ENCODE data around the gene ROBO2.

The ROBO2 gene

DNA sequence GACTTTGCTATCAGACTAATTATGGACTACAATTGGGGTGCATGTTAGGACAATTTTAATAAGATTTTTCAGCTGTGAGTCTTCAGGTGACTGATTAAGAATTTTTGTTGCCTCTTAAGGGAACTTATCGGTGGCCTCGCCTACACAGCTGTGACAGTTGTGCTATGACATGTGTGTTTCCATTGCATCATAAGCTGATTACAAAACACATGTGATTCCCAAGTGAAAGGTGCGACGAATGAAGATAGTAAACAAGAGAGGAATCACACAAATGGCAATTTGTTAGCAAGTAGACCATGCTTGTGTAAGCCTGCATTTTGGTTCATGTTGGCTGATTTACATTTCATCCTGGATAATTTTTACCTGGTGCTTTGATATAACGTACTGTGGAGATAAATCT is 8.3 kb downstream of the ROBO2 start:
- no peak overlapping the region for H3K27ac ChIP-seq
- no peak for DNase-seq (ENCODE audit: low spot score)
- TF ChIP-seq, protein P1, sequence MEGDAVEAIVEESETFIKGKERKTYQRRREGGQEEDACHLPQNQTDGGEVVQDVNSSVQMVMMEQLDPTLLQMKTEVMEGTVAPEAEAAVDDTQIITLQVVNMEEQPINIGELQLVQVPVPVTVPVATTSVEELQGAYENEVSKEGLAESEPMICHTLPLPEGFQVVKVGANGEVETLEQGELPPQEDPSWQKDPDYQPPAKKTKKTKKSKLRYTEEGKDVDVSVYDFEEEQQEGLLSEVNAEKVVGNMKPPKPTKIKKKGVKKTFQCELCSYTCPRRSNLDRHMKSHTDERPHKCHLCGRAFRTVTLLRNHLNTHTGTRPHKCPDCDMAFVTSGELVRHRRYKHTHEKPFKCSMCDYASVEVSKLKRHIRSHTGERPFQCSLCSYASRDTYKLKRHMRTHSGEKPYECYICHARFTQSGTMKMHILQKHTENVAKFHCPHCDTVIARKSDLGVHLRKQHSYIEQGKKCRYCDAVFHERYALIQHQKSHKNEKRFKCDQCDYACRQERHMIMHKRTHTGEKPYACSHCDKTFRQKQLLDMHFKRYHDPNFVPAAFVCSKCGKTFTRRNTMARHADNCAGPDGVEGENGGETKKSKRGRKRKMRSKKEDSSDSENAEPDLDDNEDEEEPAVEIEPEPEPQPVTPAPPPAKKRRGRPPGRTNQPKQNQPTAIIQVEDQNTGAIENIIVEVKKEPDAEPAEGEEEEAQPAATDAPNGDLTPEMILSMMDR (conservative IDR thresholded peaks at IDR 0.05; ENCODE audit: low read depth) = no peak
- ChIA-PET POLR2A (ENCODE audit: low non-redundant PET) (no interaction called here), CTCF (no interaction called here)

DNA sequence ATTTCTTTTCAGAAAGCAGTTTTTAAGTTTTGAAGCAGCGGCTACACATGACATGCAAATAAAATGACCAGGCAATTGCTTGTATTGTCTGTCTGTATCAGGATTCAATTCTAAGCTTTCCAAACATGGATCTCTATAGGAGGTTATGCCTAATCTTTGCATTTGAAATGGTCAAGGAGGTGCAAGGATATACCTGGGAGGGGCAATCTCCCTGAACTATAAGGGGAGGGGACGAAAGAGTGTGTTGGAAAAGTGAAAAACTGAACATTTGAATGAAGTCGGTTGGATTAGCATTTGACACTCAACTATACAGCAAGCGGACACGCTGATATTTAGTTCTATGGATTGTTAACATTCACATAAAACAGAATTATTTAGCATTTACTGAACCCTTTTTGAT is 11.7 kb downstream of the ROBO2 start:
- H3K27ac ChIP-seq = no peak overlapping the region
- TF ChIP-seq, protein P1 (conservative IDR thresholded peaks at IDR 0.05; ENCODE audit: low read depth) = no peak
- ChIA-PET POLR2A (ENCODE audit: low non-redundant PET) (no interaction called here), CTCF (no interaction called here)
- no peak for DNase-seq (ENCODE audit: low spot score)

DNA sequence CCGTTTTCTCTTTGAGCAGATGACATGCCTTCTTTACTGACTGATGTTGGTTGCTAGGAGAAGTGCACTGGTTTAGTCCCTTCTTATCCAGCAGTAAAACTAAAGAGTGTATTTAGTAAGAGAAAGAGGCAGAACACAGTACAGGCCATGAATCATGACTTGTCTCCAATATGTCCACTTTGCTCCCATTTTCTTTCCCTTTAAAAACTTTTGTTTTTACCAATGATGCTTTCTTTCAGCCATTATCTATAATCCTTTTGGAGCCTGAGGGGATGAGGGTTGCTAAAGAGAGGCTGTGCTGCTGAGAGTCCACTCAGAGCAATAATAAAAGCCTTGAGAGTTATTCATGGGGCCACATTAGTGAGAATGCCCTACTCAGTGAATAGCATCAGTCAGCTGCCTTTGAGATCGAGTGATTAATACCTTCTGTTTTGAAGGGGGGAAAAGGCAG is 12.2 kb downstream of the ROBO2 start:
- no peak for DNase-seq (ENCODE audit: low spot score)
- ChIA-PET CTCF (no interaction called here), POLR2A (ENCODE audit: low non-redundant PET) (no interaction called here)
- H3K27ac ChIP-seq = no peak overlapping the region
- TF ChIP-seq, protein P1 (conservative IDR thresholded peaks at IDR 0.05; ENCODE audit: low read depth) = no peak

DNA sequence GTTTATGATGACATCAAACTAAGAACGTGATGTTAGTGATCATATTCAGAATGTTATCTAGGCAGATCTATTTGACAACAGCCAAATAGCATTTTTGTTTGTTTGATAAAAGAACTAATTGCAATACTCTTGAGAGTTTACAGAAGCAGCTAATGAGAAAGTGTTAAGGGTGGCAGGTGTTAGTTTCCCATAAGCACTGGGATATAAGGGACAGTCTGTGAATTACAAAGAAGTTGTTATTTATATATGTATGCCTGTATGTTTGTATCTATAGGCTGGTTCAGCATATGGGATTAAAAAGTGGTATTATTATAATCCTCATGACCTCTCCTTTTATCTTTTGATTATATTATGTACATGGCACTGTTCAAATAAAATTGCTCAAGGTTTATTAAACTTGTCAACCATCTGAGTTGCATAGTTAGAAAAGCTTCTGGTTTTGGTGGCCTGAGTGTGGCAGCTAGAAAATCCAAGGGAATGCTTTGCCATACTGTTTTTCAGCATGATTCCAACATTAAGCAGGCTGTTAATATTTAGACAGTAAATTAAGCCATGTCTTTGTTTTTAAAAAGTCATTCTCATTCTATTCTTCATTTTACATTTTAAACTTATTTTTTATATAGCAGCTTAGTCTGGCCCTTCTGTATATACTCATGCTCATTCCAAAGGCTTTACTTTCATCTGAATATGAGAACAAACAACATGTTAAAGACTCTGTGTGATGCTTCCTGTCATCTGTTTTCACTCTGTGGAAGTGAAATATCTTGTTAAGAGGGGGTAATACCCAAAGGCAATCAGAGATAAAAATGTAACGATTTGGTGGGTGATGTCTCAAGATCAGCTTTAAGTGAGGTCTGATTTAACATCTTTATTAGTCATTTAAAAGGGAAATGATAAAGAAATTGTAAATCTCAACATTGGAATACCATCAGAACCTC is 13.1 kb downstream of the ROBO2 start:
- H3K27ac ChIP-seq = no peak overlapping the region
- CTCF ChIA-PET = no interaction called here
- POLR2A ChIA-PET (ENCODE audit: low non-redundant PET) = no interaction called here
- DNase-seq (ENCODE audit: low spot score) = no peak
- TF ChIP-seq, protein P1 (conservative IDR thresholded peaks at IDR 0.05; ENCODE audit: low read depth) = no peak

DNA sequence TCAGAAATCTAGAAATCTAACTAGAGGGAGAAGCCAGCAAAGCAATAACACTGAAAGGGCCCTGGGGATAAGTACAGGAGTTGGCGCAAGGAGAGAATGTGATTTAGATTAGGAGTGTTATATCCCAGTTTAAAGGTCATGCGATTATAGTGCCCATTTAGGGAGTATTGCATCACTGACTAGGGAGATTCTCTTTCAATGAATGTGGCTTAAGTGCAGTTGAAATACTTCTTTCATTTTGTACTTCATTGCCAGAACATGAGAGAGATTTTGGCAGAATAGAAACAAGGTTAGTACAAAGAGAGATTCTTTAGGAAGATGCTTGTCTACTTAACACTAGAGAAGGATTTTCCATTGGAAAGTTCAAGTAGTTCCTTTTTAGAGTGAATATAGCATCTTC is 13.9 kb downstream of the ROBO2 start:
- no peak overlapping the region for H3K27ac ChIP-seq
- DNase-seq (ENCODE audit: low spot score) = no peak
- CTCF ChIA-PET = no interaction called here

DNA sequence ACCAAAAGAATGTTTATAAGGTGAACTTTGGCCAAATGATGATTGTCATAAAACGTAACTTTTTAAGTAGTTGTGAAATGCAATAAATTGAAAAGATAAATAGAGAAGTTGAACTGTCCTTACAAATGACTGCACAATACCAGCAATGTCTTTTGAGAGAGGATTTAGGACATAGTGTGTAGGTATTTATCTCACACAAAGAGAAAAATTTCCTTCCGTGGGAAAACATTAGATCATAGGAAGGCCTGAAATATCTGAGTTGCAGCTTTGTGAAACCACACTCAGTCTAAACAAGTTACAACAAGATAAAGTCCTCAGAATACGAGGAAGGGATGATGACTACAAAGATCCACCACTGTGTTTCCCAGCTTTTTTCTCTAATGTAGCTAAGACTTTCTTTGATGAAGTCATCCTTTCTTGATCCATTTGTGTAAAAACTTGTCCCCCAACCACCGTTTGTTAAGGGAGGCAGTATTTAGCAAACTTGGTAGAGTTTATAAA is 16.0 kb downstream of the ROBO2 start:
- DNase-seq (ENCODE audit: low spot score) = peak; percentile 30
- ChIA-PET POLR2A (ENCODE audit: low non-redundant PET) (no interaction called here), CTCF (no interaction called here)
- TF ChIP-seq, protein P1 (conservative IDR thresholded peaks at IDR 0.05; ENCODE audit: low read depth) = no peak
- H3K27ac ChIP-seq = no peak overlapping the region

More for the DNA sequence above, 13.9 kb downstream of the ROBO2 start:
- TF ChIP-seq, protein P1 (conservative IDR thresholded peaks at IDR 0.05; ENCODE audit: low read depth) = no peak
- POLR2A ChIA-PET (ENCODE audit: low non-redundant PET) = no interaction called here
